HG02840 (cell line): Measurements from ENCODE around the gene CCR4.
"Not testable (repeated sequence)": the region's sequence is repeated elsewhere in the genome, so short reads cannot be mapped to it uniquely, and the experiment has no call there.

Source experiments
- ATAC-seq: cut with Tn5 transposase; IDR thresholded peaks from one replicate; pipeline ENCODE4 v1.9.1; 2021; ENCODE audit warnings: mild to moderate bottlenecking, moderate library complexity, moderate number of reproducible peaks; ENCODE audit not compliant: unreplicated experiment, low FRiP score

Gene CCR4

DNA sequence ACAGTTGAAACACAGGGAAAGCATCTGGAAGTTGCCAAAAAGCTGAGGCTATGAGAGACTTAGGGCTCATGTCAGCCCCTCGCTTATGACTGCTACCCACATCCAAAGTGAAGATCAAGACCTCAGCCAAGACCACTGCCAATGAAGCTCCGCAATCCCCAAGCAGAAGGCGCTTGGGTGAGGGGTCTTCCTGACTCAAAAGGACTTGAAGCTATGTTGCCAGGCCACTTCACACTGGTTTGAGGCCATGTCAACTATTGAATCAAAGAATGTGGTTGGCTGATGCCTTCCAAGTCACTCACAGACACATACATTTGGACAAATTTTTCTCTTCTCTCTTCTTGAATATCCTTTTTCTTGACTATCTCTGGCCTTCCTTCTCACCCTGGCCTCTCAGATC lies 928 bp upstream of the CCR4 start:
- ATAC-seq = no peak

DNA sequence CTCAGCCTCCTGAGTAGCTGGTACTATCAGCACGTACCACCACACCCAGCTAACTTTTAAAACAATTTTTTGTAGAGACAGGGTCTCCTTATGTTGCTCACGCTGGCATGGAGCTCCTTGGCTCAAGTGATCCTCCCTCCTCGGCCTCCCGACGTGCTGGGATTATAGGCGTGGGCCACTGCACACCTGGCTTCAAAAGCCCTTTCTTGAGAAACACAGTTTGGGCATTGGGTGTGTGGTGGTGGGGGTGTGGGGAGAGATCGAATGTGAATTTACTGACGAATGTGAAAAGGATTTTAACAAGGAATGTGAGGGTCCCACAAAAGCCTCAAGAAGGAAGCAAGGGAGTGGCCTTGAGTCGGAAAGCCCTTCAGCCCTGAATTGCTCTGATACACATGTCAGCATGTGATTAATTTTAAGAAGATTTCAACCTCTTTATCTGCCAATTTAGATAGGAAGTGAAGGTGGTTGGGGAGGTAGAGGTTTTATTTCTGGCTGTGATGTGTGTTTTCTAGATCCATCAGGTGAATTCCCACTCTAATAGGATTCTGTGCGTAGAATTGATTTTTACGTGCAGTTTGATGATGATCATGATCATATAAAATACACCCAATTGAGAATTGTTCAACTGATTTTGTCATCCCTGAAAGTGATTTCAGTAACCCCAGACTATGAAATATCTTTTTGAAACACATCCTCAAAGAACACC lies 1.1 kb downstream of the CCR4 start:
- no peak for ATAC-seq

DNA sequence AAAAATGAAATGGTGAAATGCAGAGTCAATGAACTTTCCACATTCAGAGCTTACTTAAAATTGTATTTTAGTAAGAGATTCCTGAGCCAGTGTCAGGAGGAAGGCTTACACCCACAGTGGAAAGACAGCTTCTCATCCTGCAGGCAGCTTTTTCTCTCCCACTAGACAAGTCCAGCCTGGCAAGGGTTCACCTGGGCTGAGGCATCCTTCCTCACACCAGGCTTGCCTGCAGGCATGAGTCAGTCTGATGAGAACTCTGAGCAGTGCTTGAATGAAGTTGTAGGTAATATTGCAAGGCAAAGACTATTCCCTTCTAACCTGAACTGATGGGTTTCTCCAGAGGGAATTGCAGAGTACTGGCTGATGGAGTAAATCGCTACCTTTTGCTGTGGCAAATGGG lies 3.1 kb downstream of the CCR4 start:
- no peak for ATAC-seq

DNA sequence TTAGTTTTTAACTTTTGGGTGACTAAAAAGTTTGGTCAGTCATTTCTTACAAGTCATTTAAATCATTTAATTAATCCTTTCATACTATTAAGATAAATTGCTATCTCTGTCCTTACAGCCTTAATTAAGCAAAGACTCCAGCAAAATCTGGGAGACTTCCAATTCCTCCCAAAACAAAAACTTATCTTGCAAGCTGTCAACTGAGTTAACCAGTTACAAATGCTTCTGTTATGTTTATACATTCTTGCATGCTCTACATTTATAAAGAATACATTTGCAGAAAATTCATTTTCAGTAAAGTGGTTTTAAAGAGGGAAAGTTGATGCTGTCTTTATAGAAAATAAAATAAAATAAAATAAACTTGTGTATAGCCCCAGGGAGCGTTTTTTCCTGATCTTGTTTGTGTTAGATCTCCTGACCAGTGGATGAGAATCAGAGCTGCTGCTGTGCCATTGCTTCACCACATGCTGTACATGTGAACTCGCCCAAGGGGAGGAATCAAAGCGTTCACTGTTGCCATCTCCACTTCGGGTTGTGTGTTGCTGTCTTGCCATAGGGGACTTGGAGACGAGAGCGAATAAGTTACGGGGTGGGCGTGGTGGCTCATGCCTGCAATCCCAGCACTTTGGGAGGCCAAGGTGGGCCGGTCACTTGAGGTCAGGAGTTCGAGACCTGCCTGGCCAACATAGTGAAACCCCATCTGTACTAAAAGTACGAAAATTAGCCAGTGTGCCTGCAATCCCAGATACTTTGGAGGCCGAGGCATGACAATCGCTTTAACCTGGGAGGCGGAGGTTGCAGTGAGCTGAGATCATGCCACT lies 5.5 kb downstream of the CCR4 start:
- ATAC-seq = no peak

DNA sequence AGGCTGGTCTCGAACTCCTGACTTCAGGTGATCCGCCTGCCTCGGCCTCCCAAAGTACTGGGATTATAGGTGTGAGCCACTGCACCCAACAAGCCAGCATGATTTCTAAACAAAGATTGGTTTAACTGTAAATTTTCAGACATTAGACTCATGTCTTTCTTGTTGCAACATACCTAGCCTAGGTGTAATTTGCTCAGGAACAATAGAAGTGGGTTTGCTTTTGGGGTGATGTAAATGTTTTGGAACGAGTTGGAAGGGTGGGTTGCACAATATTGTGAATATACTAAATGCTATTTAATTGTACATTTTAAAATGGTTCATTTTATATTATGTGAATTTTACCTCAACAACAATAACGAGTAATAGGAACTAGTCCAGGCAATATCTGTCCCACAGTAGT lies 7.1 kb downstream of the CCR4 start:
- no peak for ATAC-seq

DNA sequence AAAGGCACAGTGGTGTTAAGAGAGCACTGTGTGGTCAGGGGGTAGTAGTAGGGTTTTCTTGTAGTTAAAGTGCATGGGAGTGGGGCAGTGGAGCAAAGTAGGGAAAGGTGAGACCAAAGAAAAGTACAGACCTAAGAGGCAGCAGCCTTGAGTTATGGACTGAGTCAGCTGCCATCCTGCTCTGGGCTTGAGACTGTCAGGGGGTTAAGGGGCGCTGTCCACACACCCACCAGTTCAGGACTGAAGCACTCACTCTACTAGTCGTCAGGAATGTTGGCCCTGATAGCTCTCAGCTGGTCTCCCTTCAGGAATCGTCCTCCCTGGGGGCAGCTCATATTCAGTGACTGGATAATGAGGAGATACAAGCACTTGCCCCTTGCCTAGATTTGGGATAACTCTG lies 7.9 kb downstream of the CCR4 start:
- ATAC-seq = no peak

DNA sequence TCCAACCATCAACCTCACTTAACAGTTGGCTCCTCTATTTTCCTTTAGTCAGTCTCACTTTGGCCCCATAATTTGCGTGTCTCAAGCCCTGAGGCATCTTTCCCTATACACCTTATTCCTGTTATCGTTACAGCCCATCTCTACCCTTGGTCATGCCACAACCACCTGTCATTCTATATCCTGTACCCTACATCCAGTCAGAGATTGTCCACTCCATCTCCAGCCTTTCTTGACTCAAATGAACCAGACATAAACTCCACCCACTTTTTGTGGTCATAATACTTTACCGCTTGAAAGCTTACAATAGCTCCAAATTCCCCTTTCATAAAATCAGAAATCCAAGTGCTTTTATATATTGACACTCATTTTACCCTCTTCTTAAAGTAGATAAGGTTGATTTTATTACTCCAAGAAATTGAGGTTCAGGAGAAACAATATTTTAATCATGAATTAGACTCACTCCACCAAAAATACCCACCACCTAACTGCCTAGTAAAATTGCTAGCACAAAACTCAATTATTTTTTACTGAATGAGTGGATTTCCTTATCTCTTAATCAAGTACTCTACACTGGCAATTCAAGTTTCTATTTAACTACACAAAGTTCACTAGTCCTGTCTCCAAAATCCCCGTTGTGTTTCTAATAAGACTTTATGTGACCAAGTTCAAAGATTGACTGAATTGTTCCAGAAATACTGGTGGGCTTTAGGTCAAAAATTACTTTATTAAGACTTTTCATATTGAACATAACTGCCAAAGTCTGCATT lies 9.1 kb downstream of the CCR4 start:
- no peak for ATAC-seq

DNA sequence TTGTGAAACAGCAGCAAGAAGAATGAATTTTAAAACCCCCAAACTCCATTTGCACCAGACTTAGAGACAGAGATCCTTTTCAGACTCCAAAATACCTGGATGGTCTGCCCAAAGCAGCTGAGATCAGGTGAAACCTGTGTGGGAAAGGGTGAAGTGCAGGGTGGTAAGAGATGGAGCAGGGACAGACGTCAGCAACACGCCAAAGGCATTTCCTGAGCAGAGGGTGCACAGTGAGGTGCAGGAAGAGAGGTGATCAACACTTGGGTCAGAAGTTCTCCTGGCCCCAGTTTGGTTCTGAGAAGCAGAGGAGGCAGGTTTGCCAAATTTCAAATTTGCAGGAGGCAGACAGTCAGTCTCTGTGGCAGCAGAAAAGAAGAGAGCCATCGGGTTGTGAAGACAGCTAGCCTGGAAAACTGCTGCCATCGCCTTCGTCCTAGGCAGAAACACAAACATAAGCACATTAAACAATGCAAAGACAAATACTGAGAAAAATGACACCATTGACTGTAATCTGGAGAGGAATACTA lies 9.8 kb downstream of the CCR4 start:
- no peak for ATAC-seq

DNA sequence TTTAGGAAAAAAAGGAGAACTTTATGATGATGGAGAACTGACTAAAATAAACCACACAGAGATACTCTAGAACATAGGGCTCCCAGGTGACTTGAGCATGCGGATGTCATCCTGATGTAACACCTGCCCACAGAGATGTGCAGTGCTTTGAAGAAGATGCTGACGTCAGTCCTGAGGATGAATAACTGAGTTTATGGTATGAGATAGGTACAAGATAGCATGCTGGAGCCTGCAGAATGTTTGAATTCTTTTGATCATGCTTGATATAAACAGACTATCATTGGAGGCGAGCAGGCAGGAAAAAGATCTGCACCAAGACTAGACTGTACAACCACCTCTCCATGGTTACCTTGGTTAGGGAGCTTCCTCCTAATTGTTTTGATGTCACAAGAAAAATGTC lies 12.4 kb downstream of the CCR4 start:
- no peak for ATAC-seq

DNA sequence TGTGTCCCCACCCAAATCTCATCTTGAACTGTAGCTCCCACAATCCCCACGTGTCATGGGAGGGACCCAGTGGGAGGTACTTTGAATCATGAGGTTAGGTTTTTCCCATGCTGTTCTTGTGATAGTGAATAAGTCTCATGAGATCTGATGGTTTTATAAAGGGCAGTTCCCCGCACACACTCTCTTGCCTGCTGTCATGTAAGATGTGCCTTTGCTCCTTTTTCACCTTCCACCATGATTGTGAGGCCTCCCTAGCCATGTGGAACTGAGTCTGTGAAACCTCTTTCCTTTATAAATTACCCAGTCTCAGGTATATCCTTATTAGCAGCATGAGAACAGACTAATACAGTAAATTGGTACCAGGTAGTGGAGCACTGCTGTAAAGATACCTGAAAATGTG lies 13.3 kb downstream of the CCR4 start:
- ATAC-seq = not testable (repeated sequence)

DNA sequence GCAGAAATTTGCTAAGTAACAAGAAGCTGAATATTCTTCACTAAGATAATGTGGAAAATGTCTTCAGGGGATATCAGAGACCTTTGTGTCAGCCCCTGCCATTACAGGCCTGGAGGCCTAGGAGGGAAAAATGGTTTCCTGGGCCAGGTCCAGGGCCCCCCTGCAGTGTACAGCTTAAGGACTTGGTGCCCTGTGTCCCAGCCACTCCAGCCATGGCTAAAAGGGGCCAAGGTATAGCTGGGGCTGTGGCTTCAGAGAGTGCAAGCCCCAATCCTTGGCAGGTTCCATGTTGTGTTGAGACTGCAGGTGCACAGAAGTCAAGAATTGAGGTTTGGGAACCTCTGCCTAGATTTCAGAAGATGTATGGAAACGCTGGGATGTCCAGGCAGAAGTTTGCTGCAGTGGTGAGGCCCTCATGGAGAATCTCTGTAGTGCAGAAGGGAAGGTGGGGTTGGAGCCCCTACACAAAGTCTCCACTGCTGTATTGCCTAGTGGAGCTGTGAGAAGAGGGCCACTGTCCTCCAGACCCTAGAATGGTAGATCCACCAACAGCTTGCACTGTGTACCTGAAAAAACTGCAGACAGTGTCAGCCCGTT lies 14.3 kb downstream of the CCR4 start:
- ATAC-seq = not testable (repeated sequence)

DNA sequence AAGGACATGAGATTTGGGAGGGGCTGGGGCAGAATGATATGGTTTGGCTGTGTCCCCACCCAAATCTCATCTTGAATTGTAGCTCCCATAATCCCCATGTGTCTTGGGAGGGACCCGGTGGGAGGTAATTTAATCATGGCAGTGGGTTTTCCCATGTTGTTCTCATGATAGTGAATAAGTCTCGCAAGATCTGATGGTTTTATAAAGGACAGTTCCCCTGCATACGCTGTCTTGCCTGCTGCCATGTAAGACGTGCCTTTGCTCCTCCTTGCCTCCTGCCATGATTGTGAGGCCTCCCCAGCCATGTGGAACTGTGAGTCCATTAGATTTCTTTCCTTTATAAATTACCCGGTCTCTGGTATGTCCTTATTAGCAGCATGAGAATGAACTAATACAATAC lies 15.2 kb downstream of the CCR4 start:
- ATAC-seq = not testable (repeated sequence)

DNA sequence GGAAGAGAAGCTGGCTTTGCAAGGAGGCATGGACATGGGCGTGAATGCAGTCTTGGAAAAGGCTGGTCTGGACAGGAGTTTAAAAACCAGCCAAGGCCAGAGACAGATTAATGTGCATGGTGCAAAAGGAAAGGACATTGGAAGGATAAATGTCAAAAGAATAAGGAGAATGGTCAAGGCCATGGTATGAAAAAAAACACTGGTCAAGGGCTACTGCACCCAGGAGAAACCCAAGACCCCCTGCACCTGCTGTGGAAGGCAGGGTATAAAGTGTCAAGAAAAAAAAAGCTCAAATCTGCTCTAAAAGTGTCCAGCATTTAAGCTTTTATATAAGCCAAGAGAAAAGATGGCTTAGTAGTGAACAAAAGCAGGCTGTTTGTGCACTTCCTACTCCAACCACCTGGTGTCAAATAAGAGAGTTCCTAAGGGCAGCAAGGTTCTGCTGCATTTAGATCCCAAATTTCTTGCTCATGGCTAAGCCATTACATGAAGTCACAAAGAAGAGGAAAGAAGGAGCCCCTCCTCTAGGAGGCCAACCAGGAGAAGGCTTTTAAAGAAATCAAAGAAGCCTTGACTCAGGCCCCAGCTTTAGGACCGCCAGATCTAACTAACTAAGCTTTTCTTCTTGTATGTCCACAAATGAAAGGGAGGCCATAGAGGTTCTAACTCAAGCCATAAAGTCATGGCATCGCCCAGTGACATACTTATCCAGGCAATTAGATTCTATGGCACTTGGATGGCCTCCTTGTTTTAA lies 16.9 kb downstream of the CCR4 start:
- no peak for ATAC-seq

DNA sequence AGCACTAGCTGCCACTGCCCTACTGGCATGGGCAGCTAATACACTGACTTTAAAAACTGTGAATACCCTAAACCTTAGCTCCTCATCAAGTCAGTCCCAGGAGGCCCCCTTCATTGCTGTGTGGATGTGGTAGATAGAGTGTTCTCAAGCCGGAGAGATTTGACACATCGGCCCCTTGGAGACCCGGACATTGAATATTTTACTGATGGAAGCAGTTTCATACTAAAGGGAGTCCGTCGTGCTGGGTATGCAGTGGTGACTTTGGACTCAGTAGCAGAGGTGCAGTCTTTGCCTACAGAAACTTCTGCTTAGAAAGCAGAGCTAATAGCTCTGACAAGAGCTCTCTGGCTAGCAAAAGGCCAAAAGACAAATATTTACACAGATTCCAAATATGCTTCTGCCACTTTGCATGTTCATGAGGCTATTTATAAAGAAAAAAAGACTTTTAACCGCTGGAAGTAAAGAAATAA lies 17.5 kb downstream of the CCR4 start:
- no peak for ATAC-seq

DNA sequence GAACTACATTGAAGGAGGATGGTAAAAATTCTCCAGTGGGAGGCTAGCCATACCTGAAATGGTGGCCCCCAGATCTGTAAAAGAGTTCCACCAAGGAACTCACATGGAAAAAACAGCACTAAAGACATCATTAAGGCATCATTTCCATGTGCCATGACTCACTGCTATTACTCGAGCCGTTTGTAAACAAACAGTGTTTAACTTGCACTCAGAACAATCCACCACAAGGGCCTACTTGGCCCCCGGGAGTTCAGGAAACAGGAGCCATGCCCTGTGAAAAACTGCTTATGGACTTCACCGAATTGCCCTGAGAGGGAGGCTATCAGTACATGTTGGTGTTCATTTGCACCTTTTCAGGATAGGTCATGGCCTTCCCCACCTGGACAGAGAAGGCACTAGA lies 18.2 kb downstream of the CCR4 start:
- ATAC-seq = no peak

DNA sequence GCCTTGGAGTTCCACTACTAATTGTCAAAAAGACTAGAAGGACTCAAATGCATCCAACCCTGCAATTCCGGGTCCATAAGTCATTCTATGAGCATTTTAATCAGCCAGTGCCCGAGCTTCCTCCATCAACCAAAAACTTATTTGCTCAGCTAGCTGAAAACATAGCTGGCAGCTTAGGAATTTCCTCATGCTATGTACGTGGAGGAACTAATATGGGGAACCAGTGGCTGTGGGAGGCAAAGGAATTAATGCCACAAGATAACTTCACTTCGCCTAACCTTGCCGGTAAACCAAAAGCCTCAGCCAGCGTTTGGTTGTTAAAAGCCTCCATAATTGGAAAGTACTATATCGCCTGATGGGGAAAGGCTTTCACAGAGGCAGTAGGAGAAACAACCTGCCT lies 19.8 kb downstream of the CCR4 start:
- not testable (repeated sequence) for ATAC-seq

DNA sequence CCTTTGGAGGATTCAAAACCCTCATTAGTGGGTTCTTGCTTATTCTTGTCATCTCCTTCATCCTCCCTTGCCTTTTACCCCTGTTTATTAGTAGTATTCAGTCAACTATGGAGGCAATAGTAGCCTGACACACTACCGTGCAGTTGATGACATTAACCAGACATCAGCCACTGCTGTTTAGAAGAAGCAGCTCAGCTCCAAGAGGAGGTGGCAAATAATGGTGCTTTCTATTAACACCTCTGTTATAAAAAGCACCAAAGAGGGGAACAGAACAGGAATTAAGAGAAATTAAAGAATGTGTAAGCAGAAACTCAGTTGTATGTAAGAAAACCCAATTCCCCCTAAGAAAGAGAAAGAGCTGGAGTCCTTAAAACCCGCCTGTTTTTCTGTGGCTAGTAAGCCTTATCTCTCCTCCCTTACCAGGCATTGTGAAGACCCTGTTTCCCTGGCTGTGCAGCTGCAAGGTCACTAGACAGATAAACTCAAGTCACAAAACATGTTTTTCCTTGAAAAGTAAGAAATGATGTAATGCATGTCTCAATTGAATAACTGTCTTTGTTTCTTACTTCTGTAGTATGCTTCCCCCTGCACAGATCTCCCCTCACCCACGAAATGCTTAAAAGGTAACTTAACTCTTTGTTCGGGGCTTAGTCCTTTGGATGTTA lies 21.2 kb downstream of the CCR4 start:
- ATAC-seq = no peak

DNA sequence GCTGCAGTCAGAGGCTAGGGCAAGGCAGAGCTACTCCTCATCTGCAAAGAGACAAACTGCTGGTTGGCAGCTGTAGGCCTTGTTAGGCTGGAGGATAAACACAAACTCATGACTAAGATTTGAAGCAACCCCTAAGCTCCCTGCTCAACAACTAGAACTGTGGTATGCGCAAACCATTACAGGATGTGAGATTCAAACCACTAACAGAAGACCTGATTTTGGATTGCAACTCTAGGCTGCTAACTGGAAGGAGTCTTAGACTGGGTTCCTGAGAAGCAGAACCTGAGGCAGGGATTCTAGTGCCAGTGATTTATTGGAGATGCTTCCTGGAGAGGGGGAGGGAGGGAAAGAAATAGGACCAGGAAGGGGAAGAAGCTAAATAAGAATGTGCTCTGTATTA lies 22.5 kb downstream of the CCR4 start:
- peak; percentile 58 for ATAC-seq

DNA sequence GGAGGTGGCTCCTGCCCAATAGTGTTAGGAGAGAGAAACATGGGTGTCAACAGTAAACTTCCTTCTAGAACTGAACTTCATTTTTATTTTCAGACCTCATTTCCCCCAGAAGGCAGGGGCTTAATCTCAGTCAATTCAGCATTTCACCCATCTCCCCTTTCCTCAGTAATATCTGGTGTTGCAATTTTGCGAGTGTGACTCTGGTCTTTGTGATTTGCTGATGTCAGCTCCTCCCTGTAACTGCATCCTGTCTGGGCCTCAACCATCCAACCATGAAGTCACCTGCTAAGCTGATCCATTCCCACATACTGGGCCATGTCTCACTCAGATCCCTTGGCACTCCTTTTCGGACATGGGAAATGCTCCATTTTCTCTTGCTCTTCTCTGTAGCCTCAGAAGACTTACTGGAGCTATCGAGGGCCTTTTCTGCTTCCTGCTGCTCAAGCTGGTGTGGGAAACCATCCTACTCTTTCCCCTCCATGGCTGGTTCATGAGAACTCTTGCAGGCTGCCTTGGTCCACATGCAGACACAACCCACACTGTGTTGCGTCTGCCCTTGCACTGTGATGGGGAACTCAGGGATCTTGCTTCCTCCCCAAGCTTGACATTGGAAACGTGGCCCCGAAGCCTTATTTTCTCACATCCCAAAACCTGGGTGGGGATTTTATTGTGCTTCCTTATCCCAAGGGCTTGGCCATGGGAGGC lies 24.6 kb downstream of the CCR4 start:
- no peak for ATAC-seq
